Lower lobe of right lung (tissue), 2 donors: Measurements from ENCODE around the gene HSF2. TPM values are rescaled to one million over a fixed set of nuclear protein-coding genes. Genes with fewer than 3 reads are reported as not detected.

Experiments used
- ATAC-seq, 2 donors: fragments of 200-7000 bp; cut with Tn5 transposase; one replicate each; pipeline ENCODE4 v1.9.1; 2020 to 2022; ENCODE audit warnings: mild to moderate bottlenecking in 2 of 2, moderate library complexity in 2 of 2
- DNase-seq: peaks from one replicate; pipeline ENCODE4 v3.0.0-alpha.2; 2020
- H3K27ac ChIP-seq: fragments of 200-600 bp; one replicate; pipeline ENCODE4 v1.8.0; 2022
- H3K27me3 ChIP-seq: fragments of 200-600 bp; one replicate; pipeline ENCODE4 v1.8.0; 2022; ENCODE audit warnings: low read depth
- H3K36me3 ChIP-seq: fragments of 200-600 bp; one replicate; pipeline ENCODE4 v1.8.0; 2022; ENCODE audit warnings: mild to moderate bottlenecking
- H3K4me1 ChIP-seq: fragments of 200-600 bp; one replicate; pipeline ENCODE4 v1.8.0; 2022
- H3K4me3 ChIP-seq: fragments of 200-600 bp; one replicate; pipeline ENCODE4 v1.8.0; 2022; ENCODE audit warnings: mild to moderate bottlenecking
- H3K9me3 ChIP-seq: fragments of 200-600 bp; one replicate; pipeline ENCODE4 v1.8.0; 2022
- intact Hi-C: fragments of 100-400 bp; cut with DNase I; formaldehyde crosslinking; loops from one replicate; pipeline ENCODE4 v1.11.0; 2022
- total RNA-seq: library from RNA; stranded (reverse); fragmentation: NEBNext Ultra II Directional; extraction: Animal tissue kit (Norgen Biotek cat#: 25700); gene quantifications from one replicate; pipeline ENCODE4 v1.2.1, GENCODE V29; 2021
- TF ChIP-seq, protein P1 (sequence below): fragments of 200-600 bp; IDR thresholded peaks from one replicate; pipeline ENCODE4 v1.8.0; 2022; ENCODE audit warnings: antibody characterized with exemption, mild to moderate bottlenecking
- donor health status: DM: no; HTN: yes; CAD: no; lungs with severe emphysema.

HSF2 gene
- total RNA-seq, 1 donor from 2014 or later: 11.0 TPM

GRCh38 chr6:122400462-122401089 lies 1.1 kb downstream of the HSF2 start:
- Histone ChIP-seq H3K27me3 (no peaks in the 10 kb centered on the region), H3K36me3 (no peaks in the 10 kb centered on the region), H3K27ac (no peak overlapping the region), H3K4me1 (peaks cover 12% of the 10 kb centered on the region), H3K4me3 (peak overlapping the region; percentile 99), H3K9me3 (no peaks in the 10 kb centered on the region)
- intact Hi-C loops: no loop called here
- no peak for DNase-seq
- no peak for ATAC-seq
- TF ChIP-seq, protein P1, sequence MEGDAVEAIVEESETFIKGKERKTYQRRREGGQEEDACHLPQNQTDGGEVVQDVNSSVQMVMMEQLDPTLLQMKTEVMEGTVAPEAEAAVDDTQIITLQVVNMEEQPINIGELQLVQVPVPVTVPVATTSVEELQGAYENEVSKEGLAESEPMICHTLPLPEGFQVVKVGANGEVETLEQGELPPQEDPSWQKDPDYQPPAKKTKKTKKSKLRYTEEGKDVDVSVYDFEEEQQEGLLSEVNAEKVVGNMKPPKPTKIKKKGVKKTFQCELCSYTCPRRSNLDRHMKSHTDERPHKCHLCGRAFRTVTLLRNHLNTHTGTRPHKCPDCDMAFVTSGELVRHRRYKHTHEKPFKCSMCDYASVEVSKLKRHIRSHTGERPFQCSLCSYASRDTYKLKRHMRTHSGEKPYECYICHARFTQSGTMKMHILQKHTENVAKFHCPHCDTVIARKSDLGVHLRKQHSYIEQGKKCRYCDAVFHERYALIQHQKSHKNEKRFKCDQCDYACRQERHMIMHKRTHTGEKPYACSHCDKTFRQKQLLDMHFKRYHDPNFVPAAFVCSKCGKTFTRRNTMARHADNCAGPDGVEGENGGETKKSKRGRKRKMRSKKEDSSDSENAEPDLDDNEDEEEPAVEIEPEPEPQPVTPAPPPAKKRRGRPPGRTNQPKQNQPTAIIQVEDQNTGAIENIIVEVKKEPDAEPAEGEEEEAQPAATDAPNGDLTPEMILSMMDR: no peak

DNA sequence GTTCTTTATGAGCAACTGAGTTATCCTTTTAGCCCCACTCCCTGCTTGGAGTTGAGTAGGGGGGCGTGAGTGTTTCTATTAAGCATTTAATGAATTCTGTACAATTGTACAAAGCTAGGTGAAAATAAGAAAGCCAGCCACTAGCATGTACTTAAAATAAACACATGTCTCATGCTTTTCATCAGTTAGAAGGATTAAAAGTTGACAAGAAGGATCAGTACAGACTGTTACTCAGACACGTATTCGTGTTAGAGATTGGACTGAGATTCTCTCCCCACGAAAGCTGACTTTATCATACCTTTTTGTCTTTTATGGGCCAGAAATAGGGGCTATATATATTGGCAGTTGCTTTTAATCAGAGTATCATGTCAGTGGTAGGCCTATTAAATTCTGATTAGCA lies 1.7 kb downstream of the HSF2 start:
- ATAC-seq: no peak
- intact Hi-C loops: no loop called here
- Histone ChIP-seq H3K4me3 (peak overlapping the region; percentile 99), H3K27ac (no peak overlapping the region), H3K4me1 (peaks cover 12% of the 10 kb centered on the region), H3K9me3 (no peaks in the 10 kb centered on the region), H3K36me3 (no peaks in the 10 kb centered on the region), H3K27me3 (no peaks in the 10 kb centered on the region)
- DNase-seq: no peak
- TF ChIP-seq, protein P1: no peak

DNA sequence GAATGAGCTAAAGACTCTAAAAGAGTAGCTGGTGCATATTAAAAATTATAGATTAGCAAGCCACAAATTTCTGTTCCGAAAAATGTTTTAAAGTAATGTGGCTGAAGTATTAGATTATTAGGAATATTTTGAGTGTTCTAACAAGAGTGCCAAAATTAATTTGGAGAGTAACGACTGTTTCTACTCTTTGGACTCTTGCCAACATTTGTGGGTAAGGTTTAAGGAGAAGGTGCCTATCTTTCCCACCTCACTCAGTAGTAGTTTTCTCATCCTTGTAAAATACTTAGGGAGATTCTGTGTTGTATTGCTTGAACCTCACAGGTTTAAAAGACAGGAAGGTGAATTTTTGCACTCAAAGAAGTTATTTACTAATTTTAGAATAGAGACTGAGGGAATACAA lies 5.0 kb downstream of the HSF2 start:
- Histone ChIP-seq H3K27ac (no peak overlapping the region), H3K27me3 (no peaks in the 10 kb centered on the region), H3K36me3 (no peaks in the 10 kb centered on the region), H3K4me3 (no peak overlapping the region), H3K4me1 (peaks cover 12% of the 10 kb centered on the region), H3K9me3 (no peaks in the 10 kb centered on the region)
- no peak for DNase-seq
- TF ChIP-seq, protein P1: no peak
- no peak for ATAC-seq
- intact Hi-C loops: no loop called here

DNA sequence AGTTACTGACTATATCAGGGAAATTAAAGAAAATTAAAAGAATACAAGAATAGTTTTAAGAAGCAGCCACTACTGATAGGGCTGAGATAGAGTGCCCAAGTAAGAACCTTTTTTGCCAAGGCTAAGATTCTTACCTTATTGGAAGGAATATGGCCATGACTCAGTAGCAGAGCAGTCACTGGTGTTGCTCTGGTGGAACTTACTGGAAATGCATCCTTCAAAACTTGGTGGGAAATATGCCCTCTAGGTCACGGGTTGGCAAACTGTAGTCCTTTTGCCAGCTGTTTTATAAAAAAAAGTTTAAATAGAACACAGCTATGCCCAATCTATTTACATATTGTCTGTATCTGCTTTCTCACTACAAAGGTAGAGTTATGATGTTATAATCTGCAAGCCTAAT lies 6.0 kb downstream of the HSF2 start:
- intact Hi-C loops: no loop called here
- Histone ChIP-seq H3K27ac (no peak overlapping the region), H3K4me1 (peaks cover 9% of the 10 kb centered on the region), H3K36me3 (no peaks in the 10 kb centered on the region), H3K27me3 (no peaks in the 10 kb centered on the region), H3K9me3 (no peaks in the 10 kb centered on the region), H3K4me3 (no peak overlapping the region)
- DNase-seq: no peak
- TF ChIP-seq, protein P1: no peak
- no peak for ATAC-seq

- ATAC-seq (no peak), DNase-seq (no peak)
- H3K27ac ChIP-seq: no peak overlapping the region
Observed at GRCh38 chr6:122406187-122406586, 6.7 kb downstream of the HSF2 start.

More at GRCh38 chr6:122406187-122406586, 6.7 kb downstream of the HSF2 start:
- Histone ChIP-seq H3K36me3 (no peaks in the 10 kb centered on the region), H3K27me3 (no peaks in the 10 kb centered on the region), H3K4me3 (no peak overlapping the region), H3K4me1 (peaks cover under 1% of the 10 kb centered on the region), H3K9me3 (no peaks in the 10 kb centered on the region)
- TF ChIP-seq, protein P1: no peak
- intact Hi-C loops: no loop called here
